H54 (cell line): ENCODE results near the gene CSTF2T.

Experiments used
- DNase-seq: peaks from one replicate; pipeline ENCODE4 v3.0.0; 2011; ENCODE audit warnings: low spot score, mixed read lengths; ENCODE audit not compliant: insufficient read length
- FAIRE-seq: peaks from 3 replicates; lab custom pipeline; 2011; peaks lifted over from hg19 to GRCh38; lab: Jason Lieb, UNC
- POLR2A ChIP-seq: IDR thresholded peaks from 2 replicates; pipeline ENCODE4 v1.6.1; 2011; ENCODE audit warnings: low read depth, mild to moderate bottlenecking, low read length

CSTF2T gene

GRCh38 chr10:51685768-51686167 lies 13.6 kb downstream of the CSTF2T start:
- FAIRE-seq (no peak), DNase-seq (no peak)
- TF ChIP-seq POLR2A, result no peak

GRCh38 chr10:51683031-51683691 lies 16.2 kb downstream of the CSTF2T start:
- DNase-seq, result no peak
- TF ChIP-seq POLR2A, result no peak
- FAIRE-seq, result no peak

- no peak for FAIRE-seq
- DNase-seq, result no peak
Measured at GRCh38 chr10:51679841-51680240, 19.6 kb downstream of the CSTF2T start.

GRCh38 chr10:51675088-51675487 lies 24.3 kb downstream of the CSTF2T start:
- DNase-seq, result no peak
- TF ChIP-seq POLR2A, result no peak

More at GRCh38 chr10:51679841-51680240, 19.6 kb downstream of the CSTF2T start:
- no peak for TF ChIP-seq POLR2A

GRCh38 chr10:51672039-51672535 lies 27.3 kb downstream of the CSTF2T start:
- FAIRE-seq (no peak), DNase-seq (no peak)
- TF ChIP-seq POLR2A, result no peak

More at GRCh38 chr10:51675088-51675487, 24.3 kb downstream of the CSTF2T start:
- peak; percentile 15 for FAIRE-seq

- FAIRE-seq (no peak), DNase-seq (no peak)
- TF ChIP-seq POLR2A, result no peak
Measured at GRCh38 chr10:51669041-51669440, 30.4 kb downstream of the CSTF2T start.

- no peak for DNase-seq
- FAIRE-seq, result no peak
- TF ChIP-seq POLR2A, result no peak
Measured at GRCh38 chr10:51668336-51668689, 31.1 kb downstream of the CSTF2T start.

DNA sequence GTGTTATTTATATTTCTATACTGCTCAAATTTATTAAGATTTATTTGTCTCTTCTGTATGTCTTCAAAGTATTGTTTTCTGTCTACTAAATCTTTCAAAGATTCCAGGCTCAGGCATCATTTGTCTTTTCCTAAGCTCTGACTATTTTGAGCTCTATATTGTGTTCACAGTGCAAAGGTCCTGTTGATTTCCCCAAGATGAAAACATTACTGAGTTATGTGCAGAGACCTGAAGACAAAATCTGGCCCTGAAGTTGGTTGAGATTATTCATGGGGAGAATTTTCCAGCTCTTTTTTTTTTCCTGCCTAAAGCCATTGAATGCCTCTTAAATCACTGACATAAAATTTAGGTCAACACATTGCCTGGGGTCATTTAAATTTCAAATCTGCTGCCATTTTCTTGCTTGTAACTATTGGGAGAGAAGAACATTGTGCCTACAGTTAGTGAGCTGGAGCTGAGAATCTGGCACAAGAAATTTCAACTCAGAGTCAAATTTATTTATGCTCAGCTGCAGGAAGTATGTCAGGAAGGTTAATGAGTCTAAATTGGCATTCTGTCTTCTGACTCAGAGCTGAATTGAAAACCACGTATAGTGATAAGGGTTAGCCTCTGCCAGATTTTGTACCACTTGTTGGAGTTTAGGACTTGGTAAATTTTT lies 31.6 kb downstream of the CSTF2T start:
- FAIRE-seq, result peak; percentile 86
- no peak for TF ChIP-seq POLR2A
- DNase-seq, result no peak

DNA sequence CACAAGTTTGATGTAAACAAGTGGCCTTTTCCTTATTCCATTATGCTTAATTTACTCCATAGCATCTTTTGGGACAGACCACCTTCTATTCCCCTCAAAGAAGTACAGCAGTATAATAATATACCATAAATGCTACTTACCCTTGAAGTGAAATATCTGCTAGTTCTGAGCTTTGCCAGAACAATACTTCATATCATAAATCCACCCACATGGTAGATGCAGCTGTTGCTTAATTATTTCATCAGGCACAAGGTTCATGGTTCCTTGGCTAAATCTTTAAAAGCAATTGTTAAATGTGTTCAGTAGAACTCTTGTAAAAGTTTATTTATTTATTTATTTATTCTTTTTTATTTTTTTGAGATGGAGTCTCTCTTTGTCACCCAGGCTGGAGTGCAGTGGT lies 32.9 kb downstream of the CSTF2T start:
- DNase-seq (no peak), FAIRE-seq (no peak)
- TF ChIP-seq POLR2A, result no peak

- DNase-seq (no peak), FAIRE-seq (no peak)
- no peak for TF ChIP-seq POLR2A
Measured at GRCh38 chr10:51663086-51663485, 36.3 kb downstream of the CSTF2T start.

GRCh38 chr10:51659344-51659743 lies 40.1 kb downstream of the CSTF2T start:
- TF ChIP-seq POLR2A, result no peak
- FAIRE-seq (no peak), DNase-seq (no peak)

- FAIRE-seq, result no peak
- DNase-seq, result no peak
- no peak for TF ChIP-seq POLR2A
Measured at GRCh38 chr10:51658000-51658399, 41.4 kb downstream of the CSTF2T start.

DNA sequence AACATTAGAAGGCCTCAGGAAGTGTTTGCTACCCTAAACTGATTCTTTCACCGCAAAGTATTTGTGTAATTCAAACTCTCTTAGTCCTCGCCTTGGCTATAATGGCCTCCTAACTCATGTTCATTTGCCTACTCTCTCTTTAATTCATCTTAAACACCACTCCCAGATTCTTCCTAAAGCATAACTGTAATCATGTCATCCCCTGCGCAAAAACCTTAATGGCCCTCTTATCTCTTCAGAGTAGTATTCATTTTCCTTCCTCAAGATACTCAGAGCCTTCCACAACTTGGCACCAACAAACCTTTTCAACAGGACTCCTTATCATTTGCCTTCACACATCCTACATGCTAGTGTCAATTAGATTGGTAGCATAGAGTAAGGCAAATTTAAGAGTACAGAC lies 42.9 kb downstream of the CSTF2T start:
- DNase-seq, result no peak

GRCh38 chr10:51654918-51655317 lies 44.5 kb downstream of the CSTF2T start:
- DNase-seq, result no peak
- FAIRE-seq, result no peak
- no peak for TF ChIP-seq POLR2A

More for the DNA sequence above, 42.9 kb downstream of the CSTF2T start:
- no peak for TF ChIP-seq POLR2A
- no peak for FAIRE-seq

DNA sequence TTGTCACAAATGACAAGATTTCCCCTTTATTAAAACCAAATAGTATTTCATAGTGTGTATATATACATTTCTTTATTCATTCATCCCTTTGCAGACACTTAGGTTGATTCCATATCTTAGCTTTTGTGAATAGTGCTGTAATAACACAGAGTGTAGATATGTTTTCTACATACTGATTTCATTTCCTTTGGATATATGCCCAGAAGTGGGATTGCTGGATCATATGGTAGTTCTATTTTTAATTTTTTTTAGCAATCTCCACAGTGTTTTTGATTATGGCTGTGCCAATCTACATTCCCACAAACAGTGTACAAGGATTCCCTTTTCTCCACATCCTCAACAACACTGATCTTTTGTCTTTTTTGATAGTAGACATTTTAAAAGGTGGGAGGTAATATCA lies 46.4 kb downstream of the CSTF2T start:
- FAIRE-seq, result peak; percentile 43
- no peak for DNase-seq
- no peak for TF ChIP-seq POLR2A

DNA sequence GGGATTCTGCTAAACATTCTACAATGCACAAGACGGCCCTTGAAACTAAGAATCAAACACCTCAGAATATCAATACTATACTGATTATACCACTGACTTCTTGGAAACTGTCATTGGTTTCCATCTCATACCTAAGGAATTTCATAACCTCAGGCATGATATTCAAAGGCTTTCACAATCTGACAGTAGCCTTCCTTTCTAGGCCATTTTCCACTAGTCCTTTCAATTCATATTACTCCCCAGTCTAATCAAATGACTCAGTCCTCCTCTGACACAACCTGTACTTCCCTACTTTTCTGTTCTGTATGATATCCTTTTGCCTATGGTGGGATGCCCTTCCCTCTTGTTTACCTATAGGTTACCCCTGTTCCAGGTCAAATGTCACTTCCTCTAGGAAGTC lies 48.3 kb downstream of the CSTF2T start:
- DNase-seq (no peak), FAIRE-seq (no peak)
- no peak for TF ChIP-seq POLR2A
